NCI-H748 (cell line): Measurements from ENCODE around the gene ALK.

Experiments
- DNase-seq: peaks from one replicate; lab custom pipeline; 2025; ENCODE audit not compliant: unreplicated experiment; lab: John Stamatoyannopoulos, UW

The ALK gene

GRCh38 chr2:29614295-29614830, 307.0 kb downstream of the ALK start:
- no peak for DNase-seq

GRCh38 chr2:29613792-29614266, 307.6 kb downstream of the ALK start:
- no peak for DNase-seq

GRCh38 chr2:29613067-29613466, 308.3 kb downstream of the ALK start:
- no peak for DNase-seq

- DNase-seq: no peak
Observed at GRCh38 chr2:29612568-29612967, 308.8 kb downstream of the ALK start.

GRCh38 chr2:29611850-29612249, 309.5 kb downstream of the ALK start:
- no peak for DNase-seq

- DNase-seq: no peak
Observed at GRCh38 chr2:29611261-29611660, 310.1 kb downstream of the ALK start.

- DNase-seq: no peak
Observed at GRCh38 chr2:29610569-29610968, 310.8 kb downstream of the ALK start.

- DNase-seq: no peak
Observed at GRCh38 chr2:29607038-29607420, 314.4 kb downstream of the ALK start.

GRCh38 chr2:29606104-29607037, 315.0 kb downstream of the ALK start:
- DNase-seq: no peak

- DNase-seq: no peak
Observed at GRCh38 chr2:29603341-29603740, 318.0 kb downstream of the ALK start.

GRCh38 chr2:29601872-29602271, 319.5 kb downstream of the ALK start:
- no peak for DNase-seq

- DNase-seq: no peak
Observed at GRCh38 chr2:29601321-29601720, 320.1 kb downstream of the ALK start.

- no peak for DNase-seq
Observed at GRCh38 chr2:29599946-29600345, 321.4 kb downstream of the ALK start.

GRCh38 chr2:29598978-29599377, 322.4 kb downstream of the ALK start:
- no peak for DNase-seq

GRCh38 chr2:29597035-29597434, 324.4 kb downstream of the ALK start:
- DNase-seq: no peak

GRCh38 chr2:29596584-29596983, 324.8 kb downstream of the ALK start:
- DNase-seq: no peak

- DNase-seq: no peak
Observed at GRCh38 chr2:29591600-29591999, 329.8 kb downstream of the ALK start.

GRCh38 chr2:29590211-29590610, 331.2 kb downstream of the ALK start:
- DNase-seq: no peak

- DNase-seq: no peak
Observed at GRCh38 chr2:29589440-29590103, 331.8 kb downstream of the ALK start.

GRCh38 chr2:29587402-29588190, 333.8 kb downstream of the ALK start:
- no peak for DNase-seq

- no peak for DNase-seq
Observed at GRCh38 chr2:29586919-29587318, 334.5 kb downstream of the ALK start.
